GM19467 (cell line): ENCODE data around the gene DZIP1L.
"Not testable (repeated sequence)": the region's sequence is repeated elsewhere in the genome, so short reads cannot be mapped to it uniquely, and the experiment has no call there.

Source experiments
- ATAC-seq: cut with Tn5 transposase; IDR thresholded peaks from one replicate; pipeline ENCODE4 v1.9.1; 2021; ENCODE audit warnings: mild to moderate bottlenecking, moderate library complexity; ENCODE audit not compliant: unreplicated experiment

The DZIP1L gene, protein sequence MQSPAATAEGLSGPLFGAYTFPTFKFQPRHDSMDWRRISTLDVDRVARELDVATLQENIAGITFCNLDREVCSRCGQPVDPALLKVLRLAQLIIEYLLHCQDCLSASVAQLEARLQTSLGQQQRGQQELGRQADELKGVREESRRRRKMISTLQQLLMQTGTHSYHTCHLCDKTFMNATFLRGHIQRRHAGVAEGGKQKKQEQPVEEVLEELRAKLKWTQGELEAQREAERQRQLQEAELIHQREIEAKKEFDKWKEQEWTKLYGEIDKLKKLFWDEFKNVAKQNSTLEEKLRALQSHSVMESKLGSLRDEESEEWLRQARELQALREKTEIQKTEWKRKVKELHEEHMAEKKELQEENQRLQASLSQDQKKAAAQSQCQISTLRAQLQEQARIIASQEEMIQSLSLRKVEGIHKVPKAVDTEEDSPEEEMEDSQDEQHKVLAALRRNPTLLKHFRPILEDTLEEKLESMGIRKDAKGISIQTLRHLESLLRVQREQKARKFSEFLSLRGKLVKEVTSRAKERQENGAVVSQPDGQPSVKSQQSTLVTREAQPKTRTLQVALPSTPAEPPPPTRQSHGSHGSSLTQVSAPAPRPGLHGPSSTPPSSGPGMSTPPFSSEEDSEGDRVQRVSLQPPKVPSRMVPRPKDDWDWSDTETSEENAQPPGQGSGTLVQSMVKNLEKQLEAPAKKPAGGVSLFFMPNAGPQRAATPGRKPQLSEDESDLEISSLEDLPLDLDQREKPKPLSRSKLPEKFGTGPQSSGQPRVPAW

DNA sequence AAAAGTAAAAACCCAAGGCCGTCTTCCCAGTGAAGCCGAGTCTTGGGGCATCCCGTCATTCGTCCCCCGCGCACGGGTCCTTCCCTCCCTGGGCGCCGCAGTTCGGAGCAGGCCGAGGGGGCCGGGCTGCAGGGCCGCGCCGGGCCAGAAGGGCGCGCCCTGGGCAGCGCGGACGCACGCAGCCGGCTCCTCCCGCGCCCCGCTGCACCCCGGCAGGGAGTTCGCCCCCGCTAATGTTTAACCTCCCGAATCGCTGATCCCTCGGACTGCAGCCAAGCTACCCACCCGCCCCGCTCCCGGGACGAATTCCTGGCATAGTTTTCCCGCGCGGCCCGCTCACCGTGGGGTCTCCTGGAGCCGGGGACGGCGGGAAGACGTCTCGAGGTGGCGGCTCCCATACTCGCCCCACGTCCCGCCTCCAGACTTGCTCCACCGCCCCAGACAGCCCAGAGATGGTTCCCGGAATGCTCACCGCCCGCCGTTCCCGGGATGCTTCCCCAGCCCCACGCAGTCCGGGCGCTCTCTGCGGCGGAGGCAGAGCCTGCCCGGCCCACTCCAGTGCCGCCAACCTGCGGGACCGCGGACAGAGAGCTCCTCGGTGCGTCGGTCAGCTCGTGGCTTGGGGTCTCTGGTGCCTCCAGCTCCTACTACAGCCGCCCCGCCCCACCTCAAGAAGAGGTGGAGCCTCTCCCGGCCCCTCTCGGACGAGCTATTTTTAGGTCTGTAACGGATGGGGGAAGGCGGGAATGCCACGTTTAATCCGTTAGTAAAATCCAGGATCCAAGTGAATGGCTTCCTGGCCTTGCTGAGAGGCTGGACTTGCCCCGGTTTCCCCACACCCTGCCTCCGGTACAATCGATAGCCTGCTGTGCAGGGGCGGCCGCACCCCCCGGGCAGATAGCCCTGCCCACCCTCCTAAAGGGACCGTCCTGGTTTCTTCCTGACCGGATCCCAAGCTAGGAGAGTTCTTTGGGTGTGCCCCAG, at the start of gene DZIP1L:
DZIP1L (minus strand) TSS at position 621 of the 984 bp plus-strand sequence. CDS start 11,637 bp downstream, outside the sequence.
- ATAC-seq: peak; percentile 78

DNA sequence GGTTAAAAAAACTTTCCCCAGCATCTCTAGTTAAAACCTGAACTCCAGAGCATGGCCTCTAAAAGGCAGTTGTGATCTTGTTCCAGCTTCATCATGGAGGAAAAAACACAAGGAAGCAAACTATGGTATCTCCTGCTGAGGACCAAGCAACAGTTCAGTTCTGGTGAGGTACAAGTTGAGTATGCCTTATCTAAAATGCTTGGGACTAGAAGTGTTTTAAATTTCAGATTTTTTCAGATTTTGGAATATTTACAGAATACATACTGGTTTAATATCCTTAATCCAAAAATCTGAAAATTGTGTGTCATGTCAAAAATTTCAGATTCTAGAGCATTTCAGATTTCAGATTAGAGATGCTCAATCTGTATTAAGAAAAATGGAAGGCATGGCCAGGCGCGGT, 49.7 kb upstream of the DZIP1L start:
- ATAC-seq: no peak

DNA sequence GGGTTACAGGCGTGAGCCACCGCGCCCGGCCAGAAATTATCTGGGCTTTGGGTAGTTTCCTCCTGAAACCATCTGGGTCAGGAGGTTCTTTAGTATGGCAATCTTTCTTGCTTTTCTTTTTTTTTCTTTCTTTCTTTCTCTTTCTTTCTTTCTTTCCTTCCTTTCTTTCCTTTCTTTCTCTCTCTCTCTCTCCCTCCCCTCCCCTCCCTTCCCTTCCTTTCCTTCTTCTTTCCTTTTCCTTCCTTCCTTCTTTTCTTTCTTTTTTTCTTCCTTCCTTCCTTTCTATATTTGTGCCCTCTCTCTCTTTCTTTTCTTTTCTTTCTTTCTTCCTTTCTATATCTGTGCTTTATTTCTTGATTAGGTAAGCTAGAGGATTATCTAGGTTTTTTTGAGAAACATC, 42.3 kb upstream of the DZIP1L start:
- no peak for ATAC-seq

DNA sequence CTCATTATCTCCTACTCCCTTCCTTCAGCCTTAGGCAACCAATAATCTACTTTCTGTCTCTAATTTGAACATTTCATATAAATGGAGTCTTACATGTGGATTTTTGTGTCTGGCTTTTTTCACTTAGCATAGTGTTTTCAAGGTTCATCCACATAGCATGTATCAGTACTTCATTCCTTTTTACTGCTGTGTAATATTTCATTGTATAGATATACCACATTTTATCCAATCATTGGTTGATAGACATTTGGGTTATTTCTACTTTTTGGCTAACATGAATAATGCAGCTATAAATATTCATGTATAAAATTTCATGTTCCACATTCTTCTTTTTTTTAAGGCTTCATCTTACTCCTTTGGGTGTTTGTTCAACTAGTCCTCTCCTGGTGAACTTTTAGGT, 39.1 kb upstream of the DZIP1L start:
- no peak for ATAC-seq

DNA sequence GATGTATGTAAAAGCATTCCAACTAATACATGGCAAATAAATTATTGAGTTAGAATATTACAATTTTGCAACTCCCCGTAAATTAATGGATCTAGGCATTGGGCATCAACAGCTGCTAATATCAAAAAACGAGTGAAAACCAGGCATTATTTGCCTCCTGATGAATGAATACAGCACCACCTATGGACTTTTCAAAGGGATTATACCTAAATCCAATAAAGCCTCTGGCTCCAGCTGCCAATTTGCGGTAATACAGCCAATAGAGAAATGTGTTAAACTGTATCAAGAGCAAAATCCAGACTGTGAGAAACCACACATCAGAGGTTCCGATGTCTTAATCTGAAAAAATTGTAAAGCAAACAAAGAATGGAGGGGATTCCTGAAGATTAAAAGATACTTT, 33.1 kb upstream of the DZIP1L start:
- no peak for ATAC-seq

DNA sequence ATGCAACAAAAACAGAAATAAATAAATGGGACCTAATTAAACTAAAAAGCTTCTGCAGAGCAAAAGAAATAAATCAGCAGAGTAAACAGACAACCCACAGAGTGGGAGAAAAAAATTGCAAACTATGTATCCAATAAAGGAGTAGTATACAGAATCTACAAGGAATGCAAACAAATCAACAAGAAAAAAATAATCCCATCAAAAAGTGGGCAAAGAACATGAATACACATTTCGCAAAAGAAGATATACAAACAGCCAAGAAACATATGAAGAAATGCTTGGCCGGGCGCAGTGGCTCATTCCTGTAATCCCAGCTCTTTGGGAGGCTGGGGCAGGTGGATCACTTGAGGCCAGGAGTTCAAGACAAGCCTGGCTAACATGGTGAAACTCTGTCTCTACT, 26.8 kb upstream of the DZIP1L start:
- ATAC-seq: not testable (repeated sequence)

DNA sequence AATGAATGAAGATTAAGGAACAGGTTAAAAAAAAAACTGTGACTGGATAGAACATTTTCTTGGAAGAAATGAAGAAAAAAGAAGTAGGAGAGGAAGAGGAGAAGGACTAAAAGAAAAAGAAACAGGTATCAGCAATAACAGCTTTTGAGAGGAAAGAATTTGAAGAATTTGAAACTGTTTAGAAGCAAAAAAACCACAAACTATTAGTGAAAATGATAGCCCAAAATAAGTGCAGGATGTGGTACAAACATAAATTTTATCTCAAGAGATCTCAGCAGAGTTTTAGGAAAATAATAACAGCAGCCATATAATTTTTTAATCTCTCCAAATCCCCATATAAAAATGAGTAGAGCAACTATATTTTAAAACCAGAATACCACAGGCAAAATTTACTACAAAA, 25.5 kb upstream of the DZIP1L start:
- ATAC-seq: no peak

DNA sequence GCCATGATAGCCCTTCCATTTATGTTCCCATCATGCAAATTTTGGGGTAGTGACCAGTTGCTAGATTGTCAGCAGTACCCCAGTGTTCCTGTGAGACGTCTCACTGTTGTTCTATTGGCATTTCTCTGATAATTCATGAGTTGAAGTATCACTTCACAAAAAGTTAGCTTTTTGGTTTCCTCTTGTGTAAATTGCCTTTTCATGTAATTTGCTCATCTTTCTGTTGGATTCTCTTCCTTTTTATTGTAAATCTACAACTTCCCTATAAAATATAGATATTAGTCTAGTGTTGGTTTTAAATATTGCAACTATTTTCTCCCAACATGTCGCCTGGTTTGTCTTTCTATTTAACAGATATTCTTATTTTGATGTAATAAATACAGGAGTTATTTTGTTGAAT, 24.3 kb upstream of the DZIP1L start:
- no peak for ATAC-seq

DNA sequence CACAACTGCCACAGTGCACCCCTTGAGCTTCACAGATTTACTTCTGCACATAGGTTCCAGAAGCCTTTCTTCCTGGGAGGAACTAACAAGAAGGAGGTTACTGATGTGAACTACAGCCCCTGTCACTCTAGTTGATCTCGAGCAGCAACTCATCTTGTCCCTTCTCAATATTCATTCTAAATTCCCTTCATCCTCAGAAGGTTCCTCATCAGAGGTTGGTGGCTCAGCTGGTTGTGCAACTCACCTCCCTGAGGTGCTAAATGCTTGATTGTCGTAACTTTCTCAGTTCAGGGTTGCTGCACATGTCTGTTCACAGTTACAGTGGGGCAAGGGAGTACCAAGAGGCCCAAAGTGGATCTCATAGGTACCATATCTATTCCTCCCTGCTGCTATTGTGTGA, 22.5 kb upstream of the DZIP1L start:
- no peak for ATAC-seq

DNA sequence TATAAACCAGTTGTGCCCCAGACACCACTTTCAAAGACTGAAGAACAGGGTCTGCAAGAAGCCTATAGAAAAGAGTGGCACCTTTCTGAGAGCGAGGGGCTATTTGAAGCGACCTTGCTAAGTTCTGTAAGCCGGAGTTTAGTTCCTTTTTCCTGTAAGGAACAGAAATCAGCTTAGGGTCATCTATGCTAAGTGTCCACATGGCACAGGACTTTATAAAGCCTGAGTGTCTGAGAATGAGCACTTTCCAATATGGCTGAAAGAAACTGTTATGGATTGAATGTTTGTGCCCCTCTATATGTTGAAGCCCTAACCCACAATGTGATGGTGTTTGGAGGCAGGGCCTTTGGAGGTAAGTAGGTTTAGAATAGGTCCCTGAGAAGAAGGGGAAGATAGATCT, 20.8 kb upstream of the DZIP1L start:
- ATAC-seq: no peak

DNA sequence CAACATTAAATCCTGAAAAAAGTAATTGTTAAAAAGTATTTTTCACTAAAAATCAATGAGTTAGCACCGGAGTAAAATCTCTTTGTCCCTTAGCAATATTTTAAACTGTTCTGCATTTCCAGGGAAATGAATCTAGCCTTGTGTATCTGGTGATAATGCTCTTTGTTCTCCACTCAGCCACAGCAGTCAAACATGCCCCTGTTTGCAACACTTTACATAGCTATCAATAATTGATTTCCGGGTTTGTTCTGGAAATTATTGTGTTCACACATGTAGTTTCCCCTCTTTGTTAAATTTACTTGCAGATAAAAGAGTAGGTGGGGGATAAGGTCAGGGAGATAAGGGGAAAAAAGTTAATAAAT, 20.4 kb upstream of the DZIP1L start:
- ATAC-seq: no peak

DNA sequence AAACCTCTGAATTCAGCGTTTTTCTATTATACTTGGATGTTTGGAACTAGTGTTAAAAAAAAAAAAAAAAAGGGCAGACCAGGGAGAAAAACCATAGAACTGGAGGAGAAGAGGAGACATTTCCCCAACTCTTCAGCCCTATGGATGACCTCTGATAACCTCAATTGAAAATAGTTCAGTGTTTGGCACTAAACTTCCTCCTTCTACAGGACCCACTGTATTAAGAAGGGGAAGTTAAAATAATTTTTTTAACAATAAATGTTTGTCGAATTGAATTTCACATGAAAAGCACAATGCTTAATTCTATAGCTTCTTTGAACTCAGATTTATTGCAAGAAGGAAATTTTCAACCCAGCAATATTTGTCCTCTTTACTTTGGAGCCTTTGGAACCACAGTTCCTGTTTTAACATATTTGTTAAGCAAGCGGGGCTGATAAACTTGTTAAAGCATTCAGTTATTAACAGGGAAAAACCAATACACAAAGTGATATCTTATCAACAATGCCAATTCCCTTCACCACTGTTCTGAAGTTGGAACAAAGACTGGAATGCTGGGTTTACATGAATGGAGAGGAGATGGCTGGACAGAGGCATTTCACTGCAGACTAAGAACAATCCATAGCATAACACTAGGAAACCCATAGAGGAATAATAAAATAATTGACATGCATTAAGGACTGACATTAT, 19.9 kb upstream of the DZIP1L start:
- ATAC-seq: no peak

DNA sequence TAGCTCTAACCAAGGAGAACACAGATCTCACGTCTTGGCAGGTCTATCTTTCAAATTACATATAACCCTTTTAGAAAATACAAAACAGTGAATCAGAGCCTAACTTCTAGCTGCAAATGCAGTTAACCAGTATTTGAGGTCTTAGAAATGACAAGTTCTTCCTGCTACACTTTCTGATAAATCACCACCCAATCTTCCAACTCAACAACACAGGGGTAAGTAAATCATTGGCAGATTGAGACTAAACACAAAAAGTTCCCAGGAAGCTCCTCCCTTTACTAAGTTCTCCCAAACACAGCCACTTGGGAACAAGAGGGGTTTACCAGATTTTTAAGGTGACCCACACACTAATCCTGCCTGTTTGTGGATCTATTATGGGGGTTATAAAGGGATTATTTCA, 16.8 kb upstream of the DZIP1L start, which contains the start of gene A4GNT:
A4GNT (minus strand) TSS at position 152 of the 400 bp plus-strand sequence. CDS start 1,134 bp downstream, outside the sequence.
- no peak for ATAC-seq

DNA sequence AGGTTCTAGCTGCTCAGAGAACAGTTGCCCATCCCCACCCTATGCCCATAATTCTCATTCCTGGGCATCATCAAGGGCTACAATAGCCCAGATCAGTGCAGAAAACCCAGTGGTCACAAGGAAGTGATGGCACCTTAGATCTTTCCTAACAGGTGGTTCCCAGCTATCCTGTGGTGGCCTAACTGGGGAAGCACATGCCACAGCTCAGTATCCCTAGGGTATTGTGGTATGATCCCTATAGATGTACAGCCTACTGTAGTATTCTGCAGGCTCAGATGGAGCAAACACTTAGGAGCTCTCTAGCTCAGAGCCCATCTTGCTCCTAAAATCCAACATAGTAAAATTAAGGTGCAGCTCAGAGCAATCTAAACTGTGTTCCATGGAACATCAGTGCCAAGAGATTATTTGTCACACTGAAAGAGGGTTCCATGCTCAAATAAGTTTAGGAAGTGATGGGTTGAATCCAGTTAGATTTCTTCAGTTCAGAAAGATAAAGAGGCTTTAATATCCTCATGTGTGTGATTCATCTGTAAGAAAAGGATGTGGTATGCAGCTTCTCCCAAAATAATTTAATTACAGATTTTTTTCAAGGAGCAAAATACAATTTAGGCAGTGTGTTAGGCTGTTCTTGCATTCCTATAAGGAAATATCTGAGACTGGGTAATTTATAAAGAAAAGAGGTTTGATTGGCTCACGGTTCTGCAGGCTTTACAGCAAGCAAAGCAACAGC, 12.4 kb upstream of the DZIP1L start:
- no peak for ATAC-seq

DNA sequence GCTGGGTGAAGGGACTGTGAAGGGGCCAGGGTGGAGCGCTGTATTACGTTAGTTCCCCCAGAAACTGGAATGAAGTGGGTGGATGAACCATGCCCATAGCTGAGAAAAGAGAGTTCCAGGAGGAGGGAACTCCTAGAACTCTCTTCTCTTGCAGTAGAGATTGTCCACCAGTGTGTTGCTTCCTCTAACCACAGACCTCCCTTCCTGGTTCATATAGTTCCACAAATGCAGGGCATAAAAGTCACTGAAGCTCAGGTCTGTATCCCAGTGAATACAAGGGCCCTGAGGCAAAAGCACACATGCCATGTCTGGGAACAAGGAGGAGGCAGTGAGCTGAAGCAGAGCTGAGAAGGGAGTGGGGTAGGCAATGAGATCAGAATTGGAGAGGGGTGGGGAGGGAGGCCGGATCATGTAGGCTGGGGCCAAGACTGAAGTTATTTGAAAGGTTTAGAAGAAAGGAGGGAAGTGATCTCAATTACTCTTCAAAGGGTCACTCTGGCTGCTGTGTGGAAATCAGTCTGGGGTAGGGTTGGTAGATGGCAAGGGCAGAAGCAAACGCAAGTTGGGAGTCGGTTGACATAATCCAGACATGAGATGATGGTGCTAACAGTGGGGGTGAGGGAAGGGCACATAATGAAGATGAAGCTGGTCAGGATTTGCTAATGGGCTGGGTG, 10.3 kb upstream of the DZIP1L start:
- ATAC-seq: no peak

DNA sequence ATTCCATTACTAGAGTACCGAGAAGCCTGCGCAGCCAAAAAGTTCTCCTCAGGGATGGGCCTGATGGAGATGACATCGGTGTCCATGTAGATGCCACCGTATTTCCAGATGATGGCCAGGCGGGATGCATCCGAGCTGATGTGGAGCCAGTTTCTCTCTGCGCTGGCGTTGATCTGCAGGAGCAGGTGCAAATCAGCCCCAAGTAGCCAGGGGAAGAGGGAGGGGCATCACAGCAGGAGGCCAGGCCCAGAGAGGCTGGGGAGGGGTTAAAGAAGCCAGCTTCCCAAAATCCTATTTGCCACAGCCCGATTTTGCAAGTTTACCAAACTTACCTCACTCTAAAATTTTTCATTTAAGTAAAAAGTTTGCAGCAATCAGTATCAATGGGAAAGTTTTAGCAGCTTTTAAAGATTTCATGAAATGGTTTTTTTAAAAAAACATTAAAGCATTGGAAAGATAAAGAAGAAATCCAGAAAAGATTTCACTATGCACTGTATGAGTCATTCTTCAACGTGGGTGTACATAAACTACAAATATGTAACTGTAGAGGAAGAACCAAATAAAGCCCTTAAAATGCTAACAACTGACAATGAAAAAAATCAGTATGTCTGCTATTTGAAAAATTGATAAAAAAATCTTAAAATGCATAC, 9.4 kb upstream of the DZIP1L start:
- no peak for ATAC-seq

DNA sequence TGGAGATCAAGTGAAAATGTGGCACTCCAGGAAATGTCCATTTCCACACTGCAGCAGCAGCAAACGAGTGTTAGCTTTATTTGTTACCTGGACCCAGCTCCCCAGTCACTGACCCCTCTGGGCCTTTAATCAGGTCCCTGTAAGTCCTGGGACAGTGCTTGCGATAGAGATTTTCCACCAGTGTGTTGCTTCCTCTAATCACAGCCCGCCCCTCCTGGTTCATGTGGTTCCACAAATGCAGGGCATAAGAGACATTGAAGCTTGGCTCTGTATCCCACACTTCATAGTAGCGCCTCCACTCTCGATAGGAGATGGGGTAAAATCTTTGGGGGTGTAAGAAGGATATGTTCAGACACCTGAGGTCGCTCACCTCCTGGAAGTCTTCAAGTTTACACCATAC, 8.8 kb upstream of the DZIP1L start:
- no peak for ATAC-seq

DNA sequence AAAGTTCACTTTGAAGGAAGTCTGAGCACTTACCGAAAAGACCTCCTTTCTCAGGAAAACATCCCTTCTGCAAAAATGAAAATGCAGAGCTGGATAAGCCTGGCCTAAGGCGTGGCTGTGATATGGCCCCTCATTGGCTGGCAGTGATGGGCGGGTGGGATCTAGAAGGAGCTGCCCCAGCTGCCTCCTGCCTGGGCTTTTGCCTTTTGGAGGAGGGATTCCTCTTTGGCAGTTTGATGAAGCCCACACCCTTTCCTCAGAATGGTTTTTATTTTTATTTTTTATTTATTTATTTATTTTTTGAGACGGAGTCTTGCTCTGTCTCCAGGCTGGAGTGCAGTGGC, 4.0 kb upstream of the DZIP1L start:
- no peak for ATAC-seq
